WERI-Rb-1 (cell line): ENCODE measurements around the gene ARHGAP22.

Experiments
- DNase-seq: peaks from one replicate; pipeline ENCODE4 v3.0.0-alpha.2; 2020
- H3K27ac ChIP-seq: fragments of 250-450 bp; sonication (Bioruptor Pico); 2 replicates; pipeline ENCODE4 v1.5.1; 2020; ENCODE audit warnings: mild to moderate bottlenecking, moderate library complexity
- H3K27me3 ChIP-seq: fragments of 250-450 bp; sonication (Bioruptor Pico); 2 replicates; pipeline ENCODE4 v1.5.1; 2021; ENCODE audit warnings: mild to moderate bottlenecking, low read depth, moderate library complexity; ENCODE audit not compliant: insufficient read depth, severe bottlenecking
- H3K36me3 ChIP-seq: fragments of 250-450 bp; sonication (Bioruptor Pico); 2 replicates; pipeline ENCODE4 v1.5.1; 2020; ENCODE audit warnings: mild to moderate bottlenecking, moderate library complexity
- H3K4me3 ChIP-seq: 2 replicates; pipeline ENCODE4 v1.5.1; 2011; ENCODE audit warnings: low read depth, mild to moderate bottlenecking, control low read depth, low read length
- H3K9me3 ChIP-seq: fragments of 250-450 bp; sonication (Bioruptor Pico); 2 replicates; pipeline ENCODE4 v1.5.1; 2021; ENCODE audit warnings: mild to moderate bottlenecking, moderate library complexity; ENCODE audit not compliant: severe bottlenecking
- TF ChIP-seq, protein P1 (sequence below): IDR thresholded peaks from 2 replicates; pipeline ENCODE4 v1.5.1; 2011; ENCODE audit warnings: low read depth, mild to moderate bottlenecking, control low read depth, inconsistent platforms, low read length

The ARHGAP22 gene

DNA sequence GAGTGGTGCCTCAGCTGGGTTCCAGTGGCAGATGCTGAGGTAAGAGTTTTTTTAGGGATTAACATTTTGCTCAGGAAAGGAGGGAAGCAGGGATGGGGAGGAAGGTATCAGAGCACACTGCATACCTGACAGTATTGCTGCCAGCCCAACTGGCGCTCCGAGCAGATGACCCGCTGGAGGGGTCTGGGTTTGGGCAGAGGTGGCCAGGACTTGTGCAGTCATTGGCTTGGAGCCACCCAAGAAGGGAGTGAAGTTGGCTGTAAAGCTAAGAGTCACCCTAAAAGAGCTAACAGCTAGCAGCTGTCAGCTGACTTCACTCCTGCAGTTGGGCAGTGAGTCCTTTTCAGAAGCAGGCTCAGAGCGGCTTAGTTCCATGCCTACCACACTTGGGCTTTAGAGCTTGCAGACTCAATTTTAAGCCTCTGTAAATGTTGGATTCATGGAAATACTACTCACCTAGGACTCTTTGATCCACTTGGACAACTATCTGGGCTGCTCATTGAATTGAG lies 5.8 kb upstream of the ARHGAP22 start:
- Histone ChIP-seq H3K27ac (no peak overlapping the region), H3K4me3 (no peak overlapping the region), H3K9me3 (no peaks in the 10 kb centered on the region), H3K36me3 (no peaks in the 10 kb centered on the region), H3K27me3 (no peaks in the 10 kb centered on the region)
- TF ChIP-seq, protein P1, sequence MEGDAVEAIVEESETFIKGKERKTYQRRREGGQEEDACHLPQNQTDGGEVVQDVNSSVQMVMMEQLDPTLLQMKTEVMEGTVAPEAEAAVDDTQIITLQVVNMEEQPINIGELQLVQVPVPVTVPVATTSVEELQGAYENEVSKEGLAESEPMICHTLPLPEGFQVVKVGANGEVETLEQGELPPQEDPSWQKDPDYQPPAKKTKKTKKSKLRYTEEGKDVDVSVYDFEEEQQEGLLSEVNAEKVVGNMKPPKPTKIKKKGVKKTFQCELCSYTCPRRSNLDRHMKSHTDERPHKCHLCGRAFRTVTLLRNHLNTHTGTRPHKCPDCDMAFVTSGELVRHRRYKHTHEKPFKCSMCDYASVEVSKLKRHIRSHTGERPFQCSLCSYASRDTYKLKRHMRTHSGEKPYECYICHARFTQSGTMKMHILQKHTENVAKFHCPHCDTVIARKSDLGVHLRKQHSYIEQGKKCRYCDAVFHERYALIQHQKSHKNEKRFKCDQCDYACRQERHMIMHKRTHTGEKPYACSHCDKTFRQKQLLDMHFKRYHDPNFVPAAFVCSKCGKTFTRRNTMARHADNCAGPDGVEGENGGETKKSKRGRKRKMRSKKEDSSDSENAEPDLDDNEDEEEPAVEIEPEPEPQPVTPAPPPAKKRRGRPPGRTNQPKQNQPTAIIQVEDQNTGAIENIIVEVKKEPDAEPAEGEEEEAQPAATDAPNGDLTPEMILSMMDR, result no peak
- peak; percentile 35 for DNase-seq

DNA sequence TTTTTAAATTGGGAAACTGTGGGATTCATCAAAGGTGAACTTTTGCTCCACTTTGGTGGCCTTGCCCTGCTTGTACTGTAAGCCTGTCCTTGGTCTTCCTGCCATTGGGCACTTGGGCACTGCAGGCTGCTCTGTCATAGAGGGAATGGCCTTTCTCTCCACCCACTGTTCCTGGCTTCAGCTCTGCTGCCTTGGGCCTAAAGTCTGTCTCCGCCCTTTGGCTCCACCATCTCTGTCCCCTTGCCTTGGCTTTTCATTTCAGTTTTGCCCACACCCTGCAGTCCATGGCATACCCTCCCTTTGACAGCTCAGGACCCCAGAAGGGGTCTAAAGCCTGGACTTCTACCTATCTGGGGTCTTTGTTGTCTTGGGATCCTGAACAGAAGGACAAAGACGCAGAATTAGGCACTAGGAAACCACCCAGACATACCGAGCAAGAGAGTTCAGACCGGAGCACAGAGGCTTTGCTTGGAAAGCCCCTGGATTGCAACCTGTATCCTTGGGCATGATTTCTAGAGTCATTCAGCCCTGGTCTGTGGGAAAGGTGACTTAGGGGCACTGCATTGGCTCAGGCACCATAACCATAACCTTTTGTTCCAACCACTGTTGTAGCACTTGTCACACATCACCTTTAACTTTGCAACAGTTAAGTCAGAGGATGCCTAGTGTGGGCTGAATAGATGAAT lies 5.2 kb upstream of the ARHGAP22 start:
- H3K4me3 ChIP-seq, result no peak overlapping the region
- H3K27ac ChIP-seq, result no peak overlapping the region
- H3K9me3 ChIP-seq, result no peaks in the 10 kb centered on the region
- H3K27me3 ChIP-seq, result no peaks in the 10 kb centered on the region
- no peak for DNase-seq
- H3K36me3 ChIP-seq, result no peaks in the 10 kb centered on the region
- TF ChIP-seq, protein P1, result no peak

DNA sequence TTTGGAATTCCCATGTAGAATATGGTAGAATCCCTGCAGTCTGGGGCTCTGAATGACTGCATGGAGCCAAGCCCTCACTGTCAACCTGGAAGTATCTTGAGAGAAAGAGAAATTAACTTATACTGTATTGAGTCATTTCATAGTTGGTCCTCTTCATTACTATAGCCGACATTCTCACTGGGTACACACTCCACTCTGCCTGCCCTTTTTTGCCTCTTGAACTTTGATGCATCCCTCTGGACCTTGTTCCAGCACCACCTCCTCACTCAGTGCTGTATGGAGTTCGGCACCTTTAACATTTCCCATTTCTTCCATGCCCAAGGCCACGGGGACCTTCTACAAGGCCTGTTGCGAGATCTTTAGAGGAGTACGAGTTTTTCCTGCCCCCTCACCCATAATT lies 4.6 kb upstream of the ARHGAP22 start:
- TF ChIP-seq, protein P1, result no peak
- no peaks in the 10 kb centered on the region for H3K27me3 ChIP-seq
- no peak for DNase-seq

DNA sequence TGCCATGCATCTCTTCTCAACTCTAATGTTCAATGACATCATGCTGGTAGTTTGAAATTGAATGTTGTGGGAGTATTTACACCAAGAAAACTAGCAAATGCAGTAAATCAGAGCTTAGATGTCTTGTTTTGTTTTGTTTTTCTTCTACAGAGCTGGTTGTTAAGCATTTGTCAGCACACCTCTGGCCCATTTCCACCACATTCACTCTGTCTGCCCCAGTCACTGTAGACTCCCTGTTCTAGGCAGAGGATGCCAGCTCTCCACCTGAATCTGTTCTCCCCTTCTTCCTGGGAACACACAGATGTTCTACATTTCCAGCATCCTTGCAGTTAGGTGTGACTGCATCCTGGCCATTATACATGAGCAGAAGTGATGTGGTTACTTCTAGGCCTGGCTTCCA lies 4.1 kb upstream of the ARHGAP22 start:
- TF ChIP-seq, protein P1, result no peak
- Histone ChIP-seq H3K36me3 (no peaks in the 10 kb centered on the region), H3K4me3 (no peak overlapping the region), H3K27ac (no peak overlapping the region), H3K27me3 (no peaks in the 10 kb centered on the region), H3K9me3 (no peaks in the 10 kb centered on the region)
- DNase-seq, result no peak

More for the DNA sequence above, 4.6 kb upstream of the ARHGAP22 start:
- H3K27ac ChIP-seq, result no peak overlapping the region
- no peaks in the 10 kb centered on the region for H3K9me3 ChIP-seq
- no peaks in the 10 kb centered on the region for H3K36me3 ChIP-seq
- no peak overlapping the region for H3K4me3 ChIP-seq

DNA sequence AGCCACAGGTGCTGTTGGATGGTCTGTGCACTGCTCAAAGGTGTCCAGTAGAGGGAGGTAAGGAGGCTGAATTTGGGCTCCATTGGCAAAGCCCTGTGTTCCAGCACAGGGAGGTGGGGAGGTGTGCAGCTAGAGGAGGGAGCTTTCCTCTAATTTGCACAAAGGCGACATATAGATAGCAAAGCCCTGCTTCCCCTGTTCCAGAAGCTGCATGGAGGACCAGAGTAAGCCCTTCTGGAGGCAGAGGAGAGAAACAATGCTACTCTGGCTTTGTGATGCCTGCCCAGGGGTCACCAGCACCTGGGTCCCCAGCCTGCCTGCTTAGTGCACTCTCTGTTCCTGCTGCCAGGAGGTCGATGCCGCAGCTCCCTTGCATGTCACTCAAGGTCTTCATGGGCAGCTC lies 3.4 kb upstream of the ARHGAP22 start:
- Histone ChIP-seq H3K9me3 (no peaks in the 10 kb centered on the region), H3K4me3 (no peak overlapping the region), H3K36me3 (no peaks in the 10 kb centered on the region), H3K27ac (no peak overlapping the region), H3K27me3 (no peaks in the 10 kb centered on the region)
- peak; percentile 64 for DNase-seq
- TF ChIP-seq, protein P1, result peak; percentile 93
